GOT3 (cell line): ENCODE results near the gene SLC38A5.
"Not testable (repeated sequence)": the region's sequence is repeated elsewhere in the genome, so short reads cannot be mapped to it uniquely, and the experiment has no call there.

Experiments
- DNase-seq: peaks from one replicate; lab custom pipeline; 2025; ENCODE audit warnings: mixed read lengths; lab: John Stamatoyannopoulos, UW

Gene SLC38A5

DNA sequence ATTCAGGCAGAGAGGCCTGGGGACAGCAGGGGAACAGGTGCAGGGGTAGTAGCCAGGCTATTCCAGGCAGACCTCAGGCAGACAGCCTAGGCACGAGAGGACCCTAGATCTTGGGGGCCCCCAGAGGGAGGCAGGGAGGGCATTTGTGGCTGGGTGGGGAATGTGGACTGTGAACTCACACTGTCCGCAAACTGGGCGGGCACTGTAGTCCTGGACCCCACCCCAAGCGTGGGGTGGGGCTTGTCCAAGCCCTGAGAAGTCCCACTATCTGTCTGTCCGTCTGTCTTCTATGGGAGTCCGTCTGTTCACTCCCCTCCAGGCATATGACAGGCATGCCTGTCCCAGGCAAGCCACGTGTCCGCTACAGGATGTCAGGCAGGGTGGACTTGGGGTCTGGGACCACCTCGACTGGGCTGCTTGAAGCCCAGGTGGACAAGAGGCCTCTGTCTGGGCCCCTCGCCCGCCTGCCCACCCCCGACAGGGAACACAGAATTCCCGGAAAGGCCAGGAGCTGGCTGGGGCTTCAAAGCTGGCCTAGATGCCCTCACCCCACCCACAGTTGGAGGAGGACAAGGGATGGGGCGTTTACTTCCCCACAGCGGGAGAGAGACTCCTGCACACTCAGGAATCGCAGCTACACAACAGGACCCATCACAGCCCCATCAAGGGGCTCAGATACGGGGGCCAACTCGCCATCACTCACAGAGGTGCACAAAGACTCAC is at the start of gene SLC38A5:
Gene SLC38A5 (minus strand): TSS at position 151 of the 723 bp plus-strand sequence. CDS start 2,336 bp downstream, outside the sequence.
- no peak for DNase-seq

- not testable (repeated sequence) for DNase-seq
Measured at GRCh38 chrX:48519481-48519880, 49.4 kb upstream of the SLC38A5 start.

GRCh38 chrX:48516987-48517386 is 46.9 kb upstream of the SLC38A5 start:
- DNase-seq: no peak

- no peak for DNase-seq
Measured at GRCh38 chrX:48516285-48516684, 46.2 kb upstream of the SLC38A5 start.

- DNase-seq: no peak
Measured at GRCh38 chrX:48515842-48516241, 45.8 kb upstream of the SLC38A5 start.

- no peak for DNase-seq
Measured at GRCh38 chrX:48514868-48515460, 44.9 kb upstream of the SLC38A5 start.

DNA sequence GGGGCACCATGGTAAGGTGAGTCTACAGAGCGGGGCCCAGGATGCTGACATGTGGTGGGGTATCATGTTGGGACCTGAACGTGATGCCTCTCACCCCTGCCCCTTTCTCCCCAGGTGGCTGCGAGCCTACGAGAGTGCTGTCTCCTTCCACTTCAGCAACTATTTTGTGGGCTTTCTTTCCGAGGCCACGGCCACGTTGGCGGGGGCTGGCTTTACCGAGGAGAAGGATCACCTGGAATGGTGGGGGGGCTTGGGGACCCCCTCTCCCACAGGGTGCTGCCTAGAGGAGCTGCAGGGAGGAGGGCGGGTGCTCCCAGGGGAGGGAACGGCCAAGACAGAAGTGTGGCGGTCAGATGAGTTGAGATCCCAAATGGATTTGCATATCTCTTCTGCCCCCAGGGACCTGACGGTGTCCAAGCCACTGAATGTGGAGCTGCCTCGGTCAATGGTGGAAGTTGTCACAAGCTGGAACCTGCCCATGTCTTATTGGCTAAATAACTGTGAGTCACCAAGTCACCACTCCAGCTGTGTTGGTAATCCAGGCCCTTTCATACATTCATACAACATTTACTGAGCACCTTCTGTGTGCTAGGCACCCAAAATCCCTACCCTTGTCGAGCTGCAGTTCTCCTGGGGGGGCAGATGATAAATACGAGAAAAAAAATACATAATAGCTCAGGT is 44.2 kb upstream of the SLC38A5 start:
- no peak for DNase-seq

- no peak for DNase-seq
Measured at GRCh38 chrX:48513670-48514069, 43.6 kb upstream of the SLC38A5 start.

DNA sequence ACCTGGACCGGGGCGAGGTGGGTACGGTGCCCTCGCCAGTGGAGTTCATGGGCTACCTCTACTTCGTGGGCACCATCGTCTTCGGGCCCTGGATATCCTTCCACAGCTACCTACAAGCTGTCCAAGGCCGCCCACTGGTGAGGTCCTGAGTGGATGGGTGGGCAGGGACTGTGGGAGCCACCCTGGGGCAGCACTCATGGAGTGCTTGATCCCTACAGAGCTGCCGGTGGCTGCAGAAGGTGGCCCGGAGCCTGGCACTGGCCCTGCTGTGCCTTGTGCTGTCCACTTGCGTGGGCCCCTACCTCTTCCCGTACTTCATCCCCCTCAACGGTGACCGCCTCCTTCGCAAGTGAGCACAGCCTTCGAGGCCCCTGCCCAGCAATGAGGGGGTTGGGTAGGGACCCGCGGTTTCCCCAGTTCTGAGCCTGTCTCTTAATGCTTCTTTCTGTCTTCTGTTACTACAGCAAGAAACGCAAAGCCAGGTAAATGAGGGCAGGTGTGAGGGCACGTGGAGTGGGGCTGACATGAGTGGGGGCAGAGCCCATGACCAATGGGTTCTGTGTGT is 42.4 kb upstream of the SLC38A5 start:
- no peak for DNase-seq

GRCh38 chrX:48511560-48511959 is 41.5 kb upstream of the SLC38A5 start:
- no peak for DNase-seq

GRCh38 chrX:48509619-48510018 is 39.6 kb upstream of the SLC38A5 start:
- no peak for DNase-seq

GRCh38 chrX:48509245-48509590 is 39.2 kb upstream of the SLC38A5 start:
- DNase-seq: no peak

- DNase-seq: no peak
Measured at GRCh38 chrX:48508400-48509244, 38.6 kb upstream of the SLC38A5 start, which contains the start of gene PORCN. PORCN (plus strand) TSS chrX:48508992; CDS start chrX:48509821, 829 bp downstream.

DNA sequence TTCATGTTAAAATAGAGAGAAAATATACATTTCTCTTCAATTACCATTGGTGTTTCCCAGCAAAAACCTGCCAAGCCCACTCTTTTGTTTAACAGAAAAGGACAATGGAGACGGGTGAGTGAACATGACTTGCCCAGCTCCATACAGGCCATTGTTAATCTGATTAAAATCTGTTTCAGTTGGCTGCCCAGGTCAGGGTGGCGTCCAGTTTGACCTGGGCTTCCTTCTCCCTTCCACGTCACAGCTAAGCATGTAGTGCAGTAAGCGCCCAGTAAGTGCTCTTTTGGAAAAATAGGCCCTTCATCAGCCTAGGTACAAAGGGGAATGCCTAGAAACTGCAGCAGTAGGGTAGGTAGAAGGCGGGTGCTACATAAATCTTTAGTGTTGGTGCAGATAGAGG is 37.2 kb upstream of the SLC38A5 start:
- no peak for DNase-seq

DNA sequence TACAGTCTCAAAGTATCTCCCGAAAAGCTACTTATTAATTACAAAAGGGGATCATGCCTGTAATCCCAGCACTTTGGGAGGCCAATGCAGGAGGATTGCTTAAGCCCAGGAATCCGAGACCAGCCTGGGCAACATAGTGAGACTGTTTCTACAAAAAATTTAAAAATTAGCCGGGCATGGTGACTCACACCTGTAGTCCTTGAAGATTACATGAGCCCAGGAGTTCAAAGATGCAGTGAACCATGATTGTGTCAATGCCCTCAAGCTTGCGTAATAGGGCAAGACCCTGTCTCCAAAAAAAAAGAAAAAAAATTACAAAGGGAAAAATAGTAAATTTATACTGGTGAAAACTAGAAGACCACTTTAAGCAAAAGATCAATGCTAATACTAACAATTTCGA is 35.4 kb upstream of the SLC38A5 start:
- DNase-seq: no peak

GRCh38 chrX:48504261-48504660 is 34.2 kb upstream of the SLC38A5 start:
- no peak for DNase-seq

GRCh38 chrX:48498374-48498809 is 28.3 kb upstream of the SLC38A5 start:
- DNase-seq: no peak

DNA sequence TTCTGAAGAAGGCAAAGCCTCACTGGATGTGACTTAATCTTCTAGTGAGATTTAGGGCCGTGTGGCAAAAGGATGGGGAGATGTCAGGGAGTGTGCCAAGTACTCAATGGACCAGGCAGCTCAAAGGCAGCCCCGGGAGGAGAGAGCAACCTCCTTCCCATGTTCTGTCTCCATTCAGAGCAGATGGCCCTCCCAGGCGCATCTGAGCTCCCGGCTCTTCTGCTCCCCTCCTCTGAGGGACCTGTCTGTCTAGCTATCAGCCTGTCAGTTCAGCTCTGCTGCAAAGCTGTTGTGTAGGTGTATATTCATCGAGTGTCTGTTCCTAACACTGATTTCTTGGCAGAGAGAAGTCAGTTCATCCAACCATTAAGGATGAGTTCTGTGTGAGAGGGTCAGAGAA is 27.8 kb upstream of the SLC38A5 start:
- no peak for DNase-seq

- DNase-seq: no peak
Measured at GRCh38 chrX:48496660-48497059, 26.6 kb upstream of the SLC38A5 start.

GRCh38 chrX:48493890-48494364 is 23.9 kb upstream of the SLC38A5 start:
- no peak for DNase-seq

DNA sequence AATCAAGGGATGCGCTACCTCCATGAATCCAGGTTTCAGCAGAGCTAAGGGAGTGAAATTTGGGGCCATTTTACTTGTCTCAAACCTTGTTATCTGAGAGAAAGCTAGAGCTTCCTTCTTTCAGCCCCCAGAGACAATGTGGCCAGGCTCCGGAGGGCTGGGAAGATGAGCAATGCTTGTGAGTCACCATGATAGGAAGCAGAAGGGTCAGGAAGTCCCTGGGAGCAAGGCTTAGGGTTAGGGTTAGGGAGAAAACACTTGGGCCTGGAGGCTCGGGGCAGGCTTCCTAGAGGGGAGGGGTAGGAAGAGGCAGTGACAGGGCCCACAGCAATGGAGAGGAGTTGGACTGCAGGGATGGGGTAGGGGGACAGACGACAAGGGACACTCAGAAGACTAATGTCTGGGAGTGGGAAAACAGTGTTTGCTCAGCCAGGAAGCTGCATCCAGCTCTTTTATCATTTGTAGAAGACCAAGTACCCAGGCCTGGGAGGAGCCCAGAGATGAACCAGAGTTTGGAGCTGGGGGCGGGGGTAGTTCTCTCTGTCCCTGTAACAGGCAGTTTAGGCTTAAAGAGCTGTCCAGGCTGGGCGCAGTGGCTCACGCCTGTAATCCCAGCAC is 22.3 kb upstream of the SLC38A5 start:
- no peak for DNase-seq
